BE2C (cell line): ENCODE measurements around the gene TMBIM1.
"Not testable (repeated sequence)": the region's sequence is repeated elsewhere in the genome, so short reads cannot be mapped to it uniquely, and the experiment has no call there.

Experiments
- DNase-seq: peaks from one replicate; pipeline ENCODE4 v3.0.0-alpha.2; 2020
- H3K27me3 ChIP-seq: fragments of 250-450 bp; sonication (Bioruptor Pico); 2 replicates; pipeline ENCODE4 v1.5.1; 2020; ENCODE audit warnings: mild to moderate bottlenecking
- H3K36me3 ChIP-seq: fragments of 250-450 bp; sonication (Bioruptor Pico); 2 replicates; pipeline ENCODE4 v1.5.1; 2020; ENCODE audit warnings: mild to moderate bottlenecking
- H3K4me1 ChIP-seq: fragments of 250-450 bp; sonication (Bioruptor Pico); 2 replicates; pipeline ENCODE4 v1.5.1; 2020
- H3K4me3 ChIP-seq: 2 replicates; pipeline ENCODE4 v1.5.1; 2011; ENCODE audit warnings: low read depth, low read length
- H3K9me3 ChIP-seq: fragments of 250-450 bp; sonication (Bioruptor Pico); 2 replicates; pipeline ENCODE4 v1.5.1; 2020
- TF ChIP-seq, protein P1 (sequence below): IDR thresholded peaks from 2 replicates; pipeline ENCODE4 v1.5.1; 2012; ENCODE audit warnings: mild to moderate bottlenecking, low read depth, low read length

The TMBIM1 gene

DNA sequence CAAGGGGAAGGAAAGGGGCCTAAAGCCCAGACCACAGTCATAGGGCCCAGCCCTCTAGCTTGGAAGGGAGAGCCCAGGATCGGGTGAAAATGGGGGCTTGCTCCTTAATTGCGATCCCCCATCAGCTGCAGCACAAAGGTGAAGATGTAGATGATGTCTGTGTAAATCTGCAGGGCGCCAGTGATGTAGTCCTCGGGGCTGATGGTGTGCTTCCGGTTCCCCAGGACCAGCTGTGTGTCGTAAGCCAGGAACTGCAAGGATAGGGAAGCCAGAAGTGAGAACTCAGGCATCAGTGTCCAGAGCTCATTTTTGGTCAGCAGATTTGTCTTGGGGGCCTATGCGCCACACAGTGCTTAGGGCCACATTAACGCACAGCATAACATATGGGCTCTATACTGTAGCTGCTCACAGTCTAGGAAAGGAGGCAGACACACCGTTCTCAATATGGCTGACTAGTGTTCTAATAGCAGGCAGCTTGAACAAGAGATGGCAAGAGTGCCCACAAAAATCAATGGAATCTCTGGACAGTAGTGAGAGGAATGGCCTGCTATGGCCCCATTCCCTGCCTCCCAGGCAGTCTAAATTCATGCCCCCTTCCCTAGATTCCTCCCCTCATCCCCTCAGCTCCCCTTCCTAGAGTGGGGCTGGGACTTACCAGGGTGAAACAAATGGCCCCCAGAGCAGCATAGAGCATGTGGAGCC lies 16.8 kb downstream of the TMBIM1 start:
- Histone ChIP-seq H3K4me3 (no peak overlapping the region), H3K27me3 (no peaks in the 10 kb centered on the region), H3K4me1 (no peaks in the 10 kb centered on the region), H3K36me3 (peaks cover 11% of the 10 kb centered on the region), H3K9me3 (no peaks in the 10 kb centered on the region)
- DNase-seq, result no peak
- TF ChIP-seq, protein P1, sequence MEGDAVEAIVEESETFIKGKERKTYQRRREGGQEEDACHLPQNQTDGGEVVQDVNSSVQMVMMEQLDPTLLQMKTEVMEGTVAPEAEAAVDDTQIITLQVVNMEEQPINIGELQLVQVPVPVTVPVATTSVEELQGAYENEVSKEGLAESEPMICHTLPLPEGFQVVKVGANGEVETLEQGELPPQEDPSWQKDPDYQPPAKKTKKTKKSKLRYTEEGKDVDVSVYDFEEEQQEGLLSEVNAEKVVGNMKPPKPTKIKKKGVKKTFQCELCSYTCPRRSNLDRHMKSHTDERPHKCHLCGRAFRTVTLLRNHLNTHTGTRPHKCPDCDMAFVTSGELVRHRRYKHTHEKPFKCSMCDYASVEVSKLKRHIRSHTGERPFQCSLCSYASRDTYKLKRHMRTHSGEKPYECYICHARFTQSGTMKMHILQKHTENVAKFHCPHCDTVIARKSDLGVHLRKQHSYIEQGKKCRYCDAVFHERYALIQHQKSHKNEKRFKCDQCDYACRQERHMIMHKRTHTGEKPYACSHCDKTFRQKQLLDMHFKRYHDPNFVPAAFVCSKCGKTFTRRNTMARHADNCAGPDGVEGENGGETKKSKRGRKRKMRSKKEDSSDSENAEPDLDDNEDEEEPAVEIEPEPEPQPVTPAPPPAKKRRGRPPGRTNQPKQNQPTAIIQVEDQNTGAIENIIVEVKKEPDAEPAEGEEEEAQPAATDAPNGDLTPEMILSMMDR, result no peak

DNA sequence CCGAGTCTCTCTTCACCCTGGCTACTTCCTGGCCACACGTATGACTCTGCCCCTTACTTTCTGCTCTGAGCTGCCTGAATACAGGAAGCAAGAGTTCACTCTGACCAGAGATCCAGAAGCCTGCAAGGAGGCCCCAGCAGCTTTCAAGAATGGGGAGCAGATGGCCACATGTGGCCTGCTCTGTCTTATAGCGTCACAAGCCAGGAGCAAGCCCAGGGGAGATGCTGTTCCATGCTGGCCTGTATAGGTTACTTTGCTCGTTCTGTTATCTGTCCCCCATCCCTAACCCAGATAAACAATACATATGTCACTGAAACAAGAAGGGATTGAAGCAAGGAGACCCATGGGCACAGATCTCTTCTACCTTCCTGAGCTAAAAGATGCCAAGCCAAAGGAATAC lies 17.7 kb downstream of the TMBIM1 start:
- Histone ChIP-seq H3K36me3 (peaks cover 11% of the 10 kb centered on the region), H3K9me3 (no peaks in the 10 kb centered on the region), H3K4me1 (no peaks in the 10 kb centered on the region), H3K27me3 (no peaks in the 10 kb centered on the region), H3K4me3 (no peak overlapping the region)
- TF ChIP-seq, protein P1, result no peak
- DNase-seq, result no peak

DNA sequence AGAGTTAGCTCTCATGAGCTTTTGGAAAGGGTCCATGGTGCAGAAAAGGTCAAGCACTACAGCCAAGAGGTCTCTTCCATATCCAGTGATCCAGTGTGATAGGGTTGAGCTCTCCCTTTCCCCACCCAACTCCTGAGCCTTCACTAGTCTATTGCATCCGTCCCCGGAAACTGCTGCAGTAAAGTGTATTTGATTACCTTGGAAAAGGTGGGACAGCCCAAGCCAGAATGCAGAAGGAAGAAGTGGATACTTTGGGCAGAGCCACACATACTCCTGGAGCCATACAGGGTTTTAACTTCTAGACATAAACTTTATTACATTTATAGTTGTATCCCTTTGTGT lies 18.4 kb downstream of the TMBIM1 start:
- H3K4me1 ChIP-seq, result no peaks in the 10 kb centered on the region
- H3K36me3 ChIP-seq, result peaks cover 11% of the 10 kb centered on the region
- no peaks in the 10 kb centered on the region for H3K9me3 ChIP-seq

DNA sequence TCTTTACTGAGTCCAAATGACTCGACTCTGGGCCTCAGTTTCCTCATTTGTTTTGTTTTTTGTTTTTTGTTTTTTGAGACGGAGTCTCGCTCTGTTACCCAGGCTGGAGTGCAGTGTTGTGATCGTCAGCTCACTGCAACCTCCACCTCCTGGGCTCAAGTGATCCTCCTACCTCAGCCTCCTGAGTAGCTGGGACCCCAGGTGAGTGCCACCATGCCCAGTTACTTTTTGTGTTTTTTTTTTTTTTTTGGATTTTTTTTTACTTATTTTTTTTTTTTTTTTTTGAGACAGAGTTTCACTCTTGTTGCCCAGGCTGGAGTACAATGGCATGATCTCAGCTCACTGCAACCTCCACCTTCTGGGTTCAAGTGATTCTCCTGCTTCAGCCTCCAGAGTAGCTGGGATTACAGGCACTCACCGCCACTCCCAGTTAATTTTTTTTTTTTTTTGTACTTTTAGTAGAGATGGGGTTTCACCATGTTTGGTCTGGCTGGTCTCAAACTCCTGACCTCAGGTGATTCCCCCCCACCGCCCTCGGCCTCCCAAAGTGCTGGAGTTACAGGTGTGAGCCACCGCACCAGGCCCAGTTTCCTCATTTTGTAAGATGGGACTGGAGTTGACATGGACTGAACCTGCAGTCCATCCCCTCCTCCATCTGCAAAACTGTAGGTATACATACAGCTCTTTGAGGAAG lies 18.9 kb downstream of the TMBIM1 start:
- H3K36me3 ChIP-seq, result peaks cover 11% of the 10 kb centered on the region

More for the DNA sequence above, 18.4 kb downstream of the TMBIM1 start:
- DNase-seq, result no peak
- TF ChIP-seq, protein P1, result no peak
- Histone ChIP-seq H3K4me3 (no peak overlapping the region), H3K27me3 (no peaks in the 10 kb centered on the region)

DNA sequence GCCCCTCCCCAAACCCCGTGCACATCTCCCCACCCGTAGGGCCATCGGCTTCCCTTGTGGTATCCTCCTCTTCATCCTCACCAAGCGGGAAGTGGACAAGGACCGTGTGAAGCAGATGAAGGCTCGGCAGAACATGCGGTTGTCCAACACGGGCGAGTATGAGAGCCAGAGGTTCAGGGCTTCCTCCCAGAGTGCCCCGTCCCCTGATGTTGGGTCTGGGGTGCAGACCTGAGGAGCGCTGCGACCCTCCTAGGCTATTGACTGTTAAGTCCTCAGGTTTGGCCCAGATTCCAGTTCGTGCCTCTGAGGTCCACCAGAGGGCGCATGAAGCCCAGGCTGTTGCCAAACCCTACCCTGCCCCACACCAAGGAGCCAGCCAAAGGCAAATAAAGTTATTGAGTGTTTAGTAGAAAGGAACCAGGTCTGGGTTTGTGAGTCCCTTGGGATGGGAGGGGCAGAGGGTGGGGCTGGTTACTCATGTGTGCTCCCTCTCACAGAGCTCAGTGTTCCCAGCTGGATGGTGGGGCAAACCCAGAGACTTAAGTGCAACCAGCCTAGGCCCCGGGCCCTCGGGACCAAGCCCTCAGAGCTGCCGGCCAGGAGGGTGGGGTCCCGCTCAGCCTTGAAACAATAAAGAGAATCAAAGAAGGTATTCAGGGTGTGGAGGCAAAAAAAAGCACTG lies 19.6 kb downstream of the TMBIM1 start:
- peak; percentile 87 for DNase-seq
- H3K4me3 ChIP-seq, result no peak overlapping the region
- H3K36me3 ChIP-seq, result peaks cover 11% of the 10 kb centered on the region
- no peaks in the 10 kb centered on the region for H3K4me1 ChIP-seq
- H3K9me3 ChIP-seq, result no peaks in the 10 kb centered on the region
- TF ChIP-seq, protein P1, result peak; percentile 97
- H3K27me3 ChIP-seq, result no peaks in the 10 kb centered on the region

More for the DNA sequence above, 18.9 kb downstream of the TMBIM1 start:
- H3K9me3 ChIP-seq, DNase-seq, H3K27me3 ChIP-seq, H3K4me1 ChIP-seq, H3K4me3 ChIP-seq: not testable (repeated sequence)

DNA sequence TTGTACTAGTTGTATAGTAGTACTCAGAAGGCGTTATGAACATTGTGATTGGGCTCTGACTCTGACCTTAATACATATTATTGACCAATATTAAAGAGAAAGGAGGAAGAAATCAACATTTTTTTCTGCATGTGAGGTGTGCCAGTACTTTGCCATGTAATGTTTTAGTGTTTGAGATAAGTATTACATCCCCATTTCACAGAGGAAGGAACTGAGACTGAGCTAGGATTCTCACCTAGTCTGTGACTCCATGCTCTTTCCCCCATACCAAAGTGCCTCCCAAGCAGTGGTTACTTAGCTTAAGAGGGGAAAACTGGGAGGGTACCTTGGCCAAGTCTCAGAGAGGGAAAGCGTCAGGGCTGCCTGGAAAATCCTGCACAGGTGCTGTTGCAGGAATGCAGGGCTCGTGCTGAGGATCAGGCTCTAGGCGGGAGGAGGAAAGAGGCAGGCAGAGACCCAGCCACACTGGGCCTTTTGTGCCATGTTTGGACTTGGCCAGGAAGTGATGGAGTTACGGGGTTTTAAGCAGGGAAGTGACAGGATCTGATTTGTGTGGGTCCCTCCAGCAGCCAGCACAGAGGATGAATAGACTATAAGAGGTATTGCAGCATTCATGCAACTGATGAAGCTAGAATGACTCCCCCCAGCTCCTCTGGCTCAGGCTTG lies 20.3 kb downstream of the TMBIM1 start:
- Histone ChIP-seq H3K4me3 (peak overlapping the region; percentile 99), H3K36me3 (peaks cover 11% of the 10 kb centered on the region), H3K27me3 (no peaks in the 10 kb centered on the region), H3K4me1 (no peaks in the 10 kb centered on the region), H3K9me3 (no peaks in the 10 kb centered on the region)
- TF ChIP-seq, protein P1, result no peak
- no peak for DNase-seq
